Measurements from ENCODE around the gene PDS5B.
"Not testable (repeated sequence)": the region's sequence is repeated elsewhere in the genome, so short reads cannot be mapped to it uniquely, and the experiment has no call there.

The PDS5B gene

DNA sequence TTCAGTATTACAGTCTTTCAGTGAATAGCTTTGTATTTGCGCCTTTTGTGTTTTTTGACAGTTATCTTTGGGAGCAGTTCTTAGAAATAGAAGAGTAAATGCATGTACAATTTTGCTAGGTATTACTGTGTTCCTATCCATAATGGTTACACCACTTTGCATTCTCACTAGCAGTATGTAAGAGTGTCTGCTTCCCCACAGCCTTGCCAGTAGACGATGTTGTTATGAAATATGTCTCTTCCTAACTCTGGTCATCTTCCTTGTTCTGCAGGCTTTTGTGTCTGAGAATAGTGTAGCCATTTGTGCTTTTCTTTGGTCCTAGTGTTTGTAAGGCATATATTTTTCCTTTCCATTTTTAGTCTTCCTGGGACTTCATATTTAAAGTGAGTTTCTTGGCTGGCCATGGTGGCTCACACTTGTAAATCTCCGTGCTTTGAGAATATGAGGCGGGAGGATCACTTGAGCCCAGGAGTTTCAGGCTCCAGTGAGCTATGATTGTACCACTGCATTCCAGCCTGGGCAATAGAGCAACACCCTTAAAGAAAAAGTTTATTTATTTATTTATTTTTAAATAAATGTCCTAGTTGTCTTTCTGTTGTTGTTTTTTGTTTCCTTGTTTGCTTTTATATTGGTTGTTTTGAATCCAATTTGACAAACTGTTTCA is 140.3 kb downstream of the PDS5B start:
- 92% methylated on average over 3 of the region's 4 CpGs; no CpG with 5 or more reads in 1 of the 2 experiments for WGBS, 2 experiments (ENCODE audit: insufficient coverage in 2 of 2)

GRCh38 chr13:32728327-32728726 is 142.1 kb downstream of the PDS5B start:
- Histone ChIP-seq H3K4me1 (ENCODE audit: control insufficient read depth, insufficient read depth, low read length, poor library complexity, severe bottlenecking) (peaks cover 4% of the 10 kb centered on the region), H3K4me3 (ENCODE audit: extremely low read depth, insufficient read depth, low read length, poor library complexity, severe bottlenecking) (no peak overlapping the region), H3K36me3 (ENCODE audit: control insufficient read depth, insufficient read depth, low read length) (no peaks in the 10 kb centered on the region), H3K27ac (ENCODE audit: low read depth, low read length, severe bottlenecking) (no peak overlapping the region), H3K9me3 (ENCODE audit: control insufficient read depth, low read length) (no peaks in the 10 kb centered on the region)
- 89 to 91% methylated on average over 1 to 2 of the region's 3 CpGs for WGBS, 2 experiments (ENCODE audit: insufficient coverage in 2 of 2)

More for the DNA sequence above, 140.3 kb downstream of the PDS5B start:
- no peak overlapping the region for H3K27ac ChIP-seq (ENCODE audit: low read depth, low read length, severe bottlenecking)
- peaks cover 3% of the 10 kb centered on the region for H3K4me1 ChIP-seq (ENCODE audit: control insufficient read depth, insufficient read depth, low read length, poor library complexity, severe bottlenecking)
- peaks cover 9% of the 10 kb centered on the region for H3K36me3 ChIP-seq (ENCODE audit: control insufficient read depth, insufficient read depth, low read length)
- peaks cover 8% of the 10 kb centered on the region for H3K9me3 ChIP-seq (ENCODE audit: control insufficient read depth, low read length)
- H3K4me3 ChIP-seq (ENCODE audit: extremely low read depth, insufficient read depth, low read length, poor library complexity, severe bottlenecking) = no peak overlapping the region

- H3K36me3 ChIP-seq (ENCODE audit: control insufficient read depth, insufficient read depth, low read length); H3K27ac ChIP-seq (ENCODE audit: low read depth, low read length, severe bottlenecking); H3K4me1 ChIP-seq (ENCODE audit: control insufficient read depth, insufficient read depth, low read length, poor library complexity, severe bottlenecking); H3K4me3 ChIP-seq (ENCODE audit: extremely low read depth, insufficient read depth, low read length, poor library complexity, severe bottlenecking); H3K9me3 ChIP-seq (ENCODE audit: control insufficient read depth, low read length): not testable (repeated sequence)
These were observed 142.8 kb downstream of the PDS5B start for GRCh38 chr13:32729097-32729496.

GRCh38 chr13:32731074-32731473 is 144.8 kb downstream of the PDS5B start:
- no peak overlapping the region for H3K27ac ChIP-seq (ENCODE audit: low read depth, low read length, severe bottlenecking)
- peaks cover 4% of the 10 kb centered on the region for H3K4me1 ChIP-seq (ENCODE audit: control insufficient read depth, insufficient read depth, low read length, poor library complexity, severe bottlenecking)
- no peak overlapping the region for H3K4me3 ChIP-seq (ENCODE audit: extremely low read depth, insufficient read depth, low read length, poor library complexity, severe bottlenecking)
- H3K36me3 ChIP-seq (ENCODE audit: control insufficient read depth, insufficient read depth, low read length) = peaks cover 8% of the 10 kb centered on the region
- H3K9me3 ChIP-seq (ENCODE audit: control insufficient read depth, low read length) = no peaks in the 10 kb centered on the region
- WGBS, 2 experiments (ENCODE audit: insufficient coverage in 2 of 2) = no CpG with 5 or more reads among the region's 3 CpGs

GRCh38 chr13:32731576-32731975 is 145.3 kb downstream of the PDS5B start:
- Histone ChIP-seq H3K27ac (ENCODE audit: low read depth, low read length, severe bottlenecking) (no peak overlapping the region), H3K4me1 (ENCODE audit: control insufficient read depth, insufficient read depth, low read length, poor library complexity, severe bottlenecking) (peaks cover 4% of the 10 kb centered on the region), H3K36me3 (ENCODE audit: control insufficient read depth, insufficient read depth, low read length) (peaks cover 8% of the 10 kb centered on the region), H3K9me3 (ENCODE audit: control insufficient read depth, low read length) (no peaks in the 10 kb centered on the region), H3K4me3 (ENCODE audit: extremely low read depth, insufficient read depth, low read length, poor library complexity, severe bottlenecking) (no peak overlapping the region)
- no CpG with 5 or more reads among the region's 2 CpGs for WGBS, 2 experiments (ENCODE audit: insufficient coverage in 2 of 2)

DNA sequence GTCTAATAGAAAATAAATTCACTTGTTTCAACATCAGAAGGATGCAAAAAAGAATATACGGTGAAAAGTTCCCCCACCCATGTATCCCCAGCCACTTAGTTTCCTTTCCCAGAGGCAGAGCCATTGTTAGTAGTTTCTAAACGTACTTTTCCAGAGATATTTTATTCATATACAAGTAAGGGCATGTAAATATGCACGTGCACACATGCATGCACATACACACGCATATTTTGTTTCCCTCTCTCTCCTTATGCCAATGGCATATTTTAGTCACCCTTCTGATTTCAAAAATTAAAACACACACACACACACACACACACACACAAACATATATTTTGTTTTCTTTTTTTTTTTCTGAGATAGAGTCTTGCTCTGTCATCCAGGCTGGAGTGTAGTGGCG is 147.4 kb downstream of the PDS5B start:
- Histone ChIP-seq H3K4me3 (ENCODE audit: extremely low read depth, insufficient read depth, low read length, poor library complexity, severe bottlenecking) (no peak overlapping the region), H3K4me1 (ENCODE audit: control insufficient read depth, insufficient read depth, low read length, poor library complexity, severe bottlenecking) (peaks cover 4% of the 10 kb centered on the region), H3K36me3 (ENCODE audit: control insufficient read depth, insufficient read depth, low read length) (peaks cover 14% of the 10 kb centered on the region), H3K27ac (ENCODE audit: low read depth, low read length, severe bottlenecking) (no peak overlapping the region), H3K9me3 (ENCODE audit: control insufficient read depth, low read length) (no peaks in the 10 kb centered on the region)
- 95 to 100% methylated on average over 2 to 4 of the region's 5 CpGs for WGBS, 2 experiments (ENCODE audit: insufficient coverage in 2 of 2)

DNA sequence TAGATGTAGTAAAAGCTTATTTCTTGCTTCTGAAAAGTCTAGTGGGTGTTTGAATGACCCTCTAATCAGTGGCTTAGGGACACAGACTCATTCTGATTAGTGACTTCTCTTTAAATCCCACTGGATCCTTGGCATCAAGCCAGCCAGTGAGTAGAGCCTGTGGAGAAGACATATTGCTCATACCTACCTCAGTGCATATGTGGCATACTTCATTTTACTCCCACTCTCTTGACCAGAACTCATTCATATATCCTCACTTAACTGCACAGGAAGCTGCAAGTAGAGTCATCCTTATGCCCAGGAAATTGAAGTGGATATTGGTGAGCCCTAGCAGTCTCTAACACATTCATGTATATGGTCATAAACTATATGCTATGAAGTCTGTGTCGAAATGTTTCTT is 148.3 kb downstream of the PDS5B start:
- Histone ChIP-seq H3K36me3 (ENCODE audit: control insufficient read depth, insufficient read depth, low read length) (peaks cover 15% of the 10 kb centered on the region), H3K27ac (ENCODE audit: low read depth, low read length, severe bottlenecking) (no peak overlapping the region), H3K4me1 (ENCODE audit: control insufficient read depth, insufficient read depth, low read length, poor library complexity, severe bottlenecking) (peaks cover 4% of the 10 kb centered on the region), H3K9me3 (ENCODE audit: control insufficient read depth, low read length) (no peaks in the 10 kb centered on the region), H3K4me3 (ENCODE audit: extremely low read depth, insufficient read depth, low read length, poor library complexity, severe bottlenecking) (no peak overlapping the region)
- no CpG with 5 or more reads among the region's 1 CpG for WGBS, 2 experiments (ENCODE audit: insufficient coverage in 2 of 2)

DNA sequence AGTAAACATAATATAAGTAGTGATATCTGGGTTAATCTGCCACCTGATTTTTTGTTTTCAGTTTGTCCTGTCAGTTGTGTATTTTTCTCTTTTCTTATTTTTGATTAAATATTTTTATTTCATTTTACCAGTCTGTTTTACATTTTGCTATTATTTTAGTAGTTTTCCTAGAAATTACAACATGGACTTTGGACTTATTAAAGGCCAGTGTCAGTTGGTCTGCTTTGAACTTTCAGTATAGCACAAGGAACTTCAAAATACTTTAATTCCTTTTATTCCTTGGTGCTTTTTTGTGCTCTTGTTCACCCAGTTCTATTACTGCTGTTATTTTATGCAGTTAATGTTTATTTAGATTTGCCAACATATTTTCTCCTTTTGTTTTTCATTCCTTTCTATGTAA is 149.6 kb downstream of the PDS5B start:
- Histone ChIP-seq H3K9me3 (ENCODE audit: control insufficient read depth, low read length) (no peaks in the 10 kb centered on the region), H3K27ac (ENCODE audit: low read depth, low read length, severe bottlenecking) (no peak overlapping the region), H3K36me3 (ENCODE audit: control insufficient read depth, insufficient read depth, low read length) (peaks cover 15% of the 10 kb centered on the region), H3K4me1 (ENCODE audit: control insufficient read depth, insufficient read depth, low read length, poor library complexity, severe bottlenecking) (peaks cover 4% of the 10 kb centered on the region), H3K4me3 (ENCODE audit: extremely low read depth, insufficient read depth, low read length, poor library complexity, severe bottlenecking) (no peak overlapping the region)

DNA sequence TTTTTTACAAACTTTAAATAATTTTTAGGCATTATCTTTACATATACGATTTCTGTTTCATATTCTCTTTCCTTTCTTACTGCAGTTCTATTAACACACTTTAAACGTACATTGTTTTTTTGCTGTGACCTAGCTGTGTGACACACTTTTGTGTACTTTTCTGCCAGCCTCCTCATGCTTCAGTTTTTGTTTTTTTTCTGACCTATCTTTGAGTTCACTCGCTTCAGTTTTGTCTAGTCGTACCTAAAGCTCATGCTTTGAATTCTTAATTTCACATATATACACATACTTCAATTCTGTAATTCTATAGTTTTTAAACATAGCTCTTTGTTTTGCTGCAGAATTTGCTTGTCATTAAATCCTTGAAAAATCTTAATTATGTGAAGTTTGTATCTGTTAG is 150.4 kb downstream of the PDS5B start:
- Histone ChIP-seq H3K4me1 (ENCODE audit: control insufficient read depth, insufficient read depth, low read length, poor library complexity, severe bottlenecking) (no peaks in the 10 kb centered on the region), H3K36me3 (ENCODE audit: control insufficient read depth, insufficient read depth, low read length) (peaks cover 15% of the 10 kb centered on the region), H3K27ac (ENCODE audit: low read depth, low read length, severe bottlenecking) (no peak overlapping the region), H3K9me3 (ENCODE audit: control insufficient read depth, low read length) (no peaks in the 10 kb centered on the region), H3K4me3 (ENCODE audit: extremely low read depth, insufficient read depth, low read length, poor library complexity, severe bottlenecking) (no peak overlapping the region)
- WGBS, 2 experiments (ENCODE audit: insufficient coverage in 2 of 2) = 90 to 97% methylated on average over 2 to 3 of the region's 4 CpGs

GRCh38 chr13:32737111-32737571 is 150.9 kb downstream of the PDS5B start:
- WGBS, 2 experiments (ENCODE audit: insufficient coverage in 2 of 2) = 90 to 100% methylated on average over 1 of the region's 2 CpGs
- Histone ChIP-seq H3K4me1 (ENCODE audit: control insufficient read depth, insufficient read depth, low read length, poor library complexity, severe bottlenecking) (no peaks in the 10 kb centered on the region), H3K36me3 (ENCODE audit: control insufficient read depth, insufficient read depth, low read length) (peaks cover 15% of the 10 kb centered on the region), H3K9me3 (ENCODE audit: control insufficient read depth, low read length) (no peaks in the 10 kb centered on the region), H3K27ac (ENCODE audit: low read depth, low read length, severe bottlenecking) (no peak overlapping the region), H3K4me3 (ENCODE audit: extremely low read depth, insufficient read depth, low read length, poor library complexity, severe bottlenecking) (no peak overlapping the region)

DNA sequence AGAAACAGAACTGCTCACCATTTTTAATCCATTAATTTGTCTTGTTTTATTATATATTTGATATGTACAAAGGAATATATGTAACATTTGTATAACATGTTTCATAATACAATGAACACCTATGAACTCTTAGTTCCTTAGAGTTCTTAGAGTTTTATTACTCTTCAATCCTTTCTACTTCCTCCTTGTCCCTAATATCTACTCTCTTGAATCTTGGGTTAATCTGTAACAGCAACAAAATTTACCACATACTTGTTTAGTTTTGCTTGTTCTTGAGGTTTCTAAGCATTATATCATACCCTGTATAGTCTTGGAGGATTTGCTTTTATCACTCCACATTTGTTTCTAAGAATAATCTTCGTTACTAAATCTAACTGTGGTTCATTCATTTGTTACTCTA is 151.4 kb downstream of the PDS5B start:
- no peaks in the 10 kb centered on the region for H3K4me1 ChIP-seq (ENCODE audit: control insufficient read depth, insufficient read depth, low read length, poor library complexity, severe bottlenecking)
- H3K27ac ChIP-seq (ENCODE audit: low read depth, low read length, severe bottlenecking) = no peak overlapping the region
- no peak overlapping the region for H3K4me3 ChIP-seq (ENCODE audit: extremely low read depth, insufficient read depth, low read length, poor library complexity, severe bottlenecking)
- H3K36me3 ChIP-seq (ENCODE audit: control insufficient read depth, insufficient read depth, low read length) = peaks cover 15% of the 10 kb centered on the region
- no CpG with 5 or more reads among the region's 1 CpG for WGBS, 2 experiments (ENCODE audit: insufficient coverage in 2 of 2)
- H3K9me3 ChIP-seq (ENCODE audit: control insufficient read depth, low read length) = no peaks in the 10 kb centered on the region

Data from mesodermal cell (in vitro differentiated cells).